Suprapubic skin (tissue), 3 donors: ENCODE results near the gene MN1.

ENCODE experiments used
- EP300 ChIP-seq: sonication (generic); formaldehyde crosslinking; IDR thresholded peaks from one replicate; pipeline ENCODE4 v1.6.1; 2017; ENCODE audit warnings: antibody characterized with exemption
- TF ChIP-seq, protein P1 (sequence below), 2 donors: fragments of 200-600 bp in 1 of 2; fragments of 450-650 bp in 1 of 2; sonication (generic) in 1 of 2; IDR thresholded peaks; one replicate each; pipeline ENCODE4 v1.5.1; 2016 to 2019; ENCODE audit warnings: antibody characterized with exemption in 2 of 2, mild to moderate bottlenecking in 1 of 2, moderate library complexity in 1 of 2

DNA sequence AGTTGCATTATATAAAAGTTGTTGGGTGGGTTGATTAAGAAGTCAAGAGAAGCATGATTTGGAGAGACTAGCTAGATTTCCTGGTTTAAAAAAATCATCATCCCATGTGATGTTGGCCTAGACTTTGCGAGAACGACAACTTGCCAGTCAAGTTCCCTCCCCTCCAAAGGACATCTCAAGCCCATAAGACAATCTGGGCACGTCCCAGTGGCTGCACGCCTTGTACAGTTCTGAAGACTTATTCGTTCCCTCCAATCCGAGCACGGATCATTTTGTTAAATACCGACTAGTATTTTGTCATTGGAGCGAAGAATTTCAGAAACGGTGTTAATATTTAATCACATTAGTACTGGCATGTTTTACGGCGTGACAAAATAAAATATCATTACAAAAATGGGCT lies 8.0 kb downstream of the MN1 start:
- TF ChIP-seq, protein P1, sequence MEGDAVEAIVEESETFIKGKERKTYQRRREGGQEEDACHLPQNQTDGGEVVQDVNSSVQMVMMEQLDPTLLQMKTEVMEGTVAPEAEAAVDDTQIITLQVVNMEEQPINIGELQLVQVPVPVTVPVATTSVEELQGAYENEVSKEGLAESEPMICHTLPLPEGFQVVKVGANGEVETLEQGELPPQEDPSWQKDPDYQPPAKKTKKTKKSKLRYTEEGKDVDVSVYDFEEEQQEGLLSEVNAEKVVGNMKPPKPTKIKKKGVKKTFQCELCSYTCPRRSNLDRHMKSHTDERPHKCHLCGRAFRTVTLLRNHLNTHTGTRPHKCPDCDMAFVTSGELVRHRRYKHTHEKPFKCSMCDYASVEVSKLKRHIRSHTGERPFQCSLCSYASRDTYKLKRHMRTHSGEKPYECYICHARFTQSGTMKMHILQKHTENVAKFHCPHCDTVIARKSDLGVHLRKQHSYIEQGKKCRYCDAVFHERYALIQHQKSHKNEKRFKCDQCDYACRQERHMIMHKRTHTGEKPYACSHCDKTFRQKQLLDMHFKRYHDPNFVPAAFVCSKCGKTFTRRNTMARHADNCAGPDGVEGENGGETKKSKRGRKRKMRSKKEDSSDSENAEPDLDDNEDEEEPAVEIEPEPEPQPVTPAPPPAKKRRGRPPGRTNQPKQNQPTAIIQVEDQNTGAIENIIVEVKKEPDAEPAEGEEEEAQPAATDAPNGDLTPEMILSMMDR (IDR thresholded peaks at IDR 0.05), result no peak
- TF ChIP-seq EP300, result no peak
